22Rv1 (cell line): ENCODE results near the gene CFAP20.

Experiments used
- CTCF ChIP-seq: fragments of 450-650 bp; IDR thresholded peaks from 2 replicates; pipeline ENCODE4 v1.5.1; 2017; ENCODE audit warnings: mild to moderate bottlenecking
- ZFX ChIP-seq: fragments of 450-650 bp; IDR thresholded peaks from 2 replicates; pipeline ENCODE4 v1.6.1; 2017; ENCODE audit warnings: antibody characterized with exemption, borderline replicate concordance

GRCh38 chr16:58116081-58116480 lies 13.1 kb downstream of the CFAP20 start:
- no peak for TF ChIP-seq CTCF
- no peak for TF ChIP-seq ZFX
